Activated effector memory CD4-positive, alpha-beta T cell treated with Interleukin-2 at 50 U/mL for 16 hours (primary cell): ENCODE data around the gene ZNF284.
"Not testable (repeated sequence)": the region's sequence is repeated elsewhere in the genome, so short reads cannot be mapped to it uniquely, and the experiment has no call there.

Source experiments
- DNase-seq: peaks from one replicate; pipeline ENCODE4 v3.0.0-alpha.2; 2020

Gene ZNF284

GRCh38 chr19:44112802-44113137 lies 40.8 kb downstream of the ZNF284 start:
- no peak for DNase-seq

GRCh38 chr19:44113138-44113783 lies 41.3 kb downstream of the ZNF284 start, which contains the start of gene ZNF225:
Gene ZNF225, plus strand, starts transcription at chr19:44113399. Its CDS starts 2,429 bp downstream, at chr19:44115828.
- DNase-seq: peak; percentile 76

- no peak for DNase-seq
These were observed 41.9 kb downstream of the ZNF284 start for GRCh38 chr19:44113784-44114390.

DNA sequence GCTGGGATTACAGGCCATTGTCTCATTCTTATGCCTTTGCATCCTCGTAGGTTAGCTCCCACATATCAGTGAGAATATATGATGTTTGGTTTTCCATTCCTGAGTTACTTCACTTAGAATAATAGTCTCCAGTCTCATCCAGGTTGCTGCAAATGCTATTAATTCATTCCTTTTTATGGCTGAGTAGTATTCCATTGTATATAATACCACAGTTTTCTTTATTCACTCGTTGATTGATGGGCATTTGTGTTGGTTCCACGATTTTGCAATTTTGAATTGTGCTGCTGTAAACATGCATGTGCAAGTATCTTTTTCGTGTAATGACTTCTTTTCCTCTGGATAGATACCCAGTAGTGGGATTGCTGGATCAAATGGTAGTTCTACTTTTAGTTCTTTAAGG lies 49.2 kb downstream of the ZNF284 start:
- not testable (repeated sequence) for DNase-seq

- DNase-seq: no peak
These were observed 60.0 kb downstream of the ZNF284 start for GRCh38 chr19:44131955-44132354.
